ENCODE data around the gene C6orf120. TPM values are rescaled to one million over a fixed set of nuclear protein-coding genes. Genes with fewer than 3 reads are reported as not detected.

Gene C6orf120
- total RNA-seq, 1 experiment from 2014 or later: 31.5 TPM

DNA sequence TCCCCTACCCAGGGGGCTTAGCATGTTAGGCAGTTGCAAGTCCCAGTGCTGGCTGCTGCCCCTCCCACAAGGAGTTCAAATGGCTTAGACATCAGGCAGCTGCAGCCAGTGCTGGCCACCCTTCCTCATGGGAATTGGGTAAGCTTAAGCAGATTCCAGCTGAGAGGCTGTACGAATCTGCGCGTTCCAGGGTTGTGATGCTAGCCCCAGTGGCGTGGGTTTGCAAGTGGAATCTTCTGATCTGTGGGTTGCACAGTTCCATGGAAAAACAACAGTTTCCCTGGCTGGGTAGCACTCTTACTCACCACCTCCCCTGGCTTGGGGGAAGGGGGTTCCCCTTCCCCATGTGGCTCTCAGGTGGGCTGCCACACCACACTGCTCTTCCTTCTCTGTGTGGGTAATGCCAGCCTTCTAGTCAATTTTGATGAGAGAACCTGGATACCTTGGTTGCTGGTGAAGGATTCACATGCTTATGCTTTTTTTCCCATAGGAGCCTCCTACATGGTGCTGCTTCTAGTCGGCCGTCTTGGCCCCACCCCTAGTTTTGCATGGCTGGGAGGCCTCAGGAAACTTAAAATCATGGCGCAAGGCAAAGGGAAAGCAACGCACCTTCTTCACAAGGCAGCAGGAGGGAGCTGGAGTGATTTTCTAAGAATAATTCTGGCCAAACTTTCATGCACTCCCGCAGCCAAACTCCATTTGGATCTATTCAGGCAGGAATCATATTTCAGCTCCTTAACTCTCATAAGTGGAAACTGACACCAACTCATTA is 36.5 kb downstream of the C6orf120 start:
- Histone ChIP-seq H3K36me3 (ENCODE audit: control insufficient read depth, insufficient read depth, low read length) (no peaks in the 10 kb centered on the region), H3K27me3 (ENCODE audit: control insufficient read depth, insufficient read depth, low read length) (no peaks in the 10 kb centered on the region), H3K4me3 (ENCODE audit: low read depth in 2 of 2, low read length in 2 of 2) (no peak overlapping the region), H3K9me3 (ENCODE audit: control insufficient read depth, insufficient read depth, low read depth, low read length) (no peaks in the 10 kb centered on the region), H3K27ac (ENCODE audit: low read length) (no peak overlapping the region), H3K4me1 (ENCODE audit: control insufficient read depth, insufficient read depth, low read length) (no peaks in the 10 kb centered on the region)
- DNase-seq (ENCODE audit: low read depth, low spot score): no peak
- ATAC-seq: no peak
- no peak for TF ChIP-seq SIN3A (IDR thresholded peaks at IDR 0.05; ENCODE audit: borderline replicate concordance, insufficient read depth, low read depth, low read length)
- no peak for TF ChIP-seq TCF7L2 (IDR thresholded peaks at IDR 0.05; ENCODE audit: low read depth, low read length)
- TF ChIP-seq, protein P1, sequence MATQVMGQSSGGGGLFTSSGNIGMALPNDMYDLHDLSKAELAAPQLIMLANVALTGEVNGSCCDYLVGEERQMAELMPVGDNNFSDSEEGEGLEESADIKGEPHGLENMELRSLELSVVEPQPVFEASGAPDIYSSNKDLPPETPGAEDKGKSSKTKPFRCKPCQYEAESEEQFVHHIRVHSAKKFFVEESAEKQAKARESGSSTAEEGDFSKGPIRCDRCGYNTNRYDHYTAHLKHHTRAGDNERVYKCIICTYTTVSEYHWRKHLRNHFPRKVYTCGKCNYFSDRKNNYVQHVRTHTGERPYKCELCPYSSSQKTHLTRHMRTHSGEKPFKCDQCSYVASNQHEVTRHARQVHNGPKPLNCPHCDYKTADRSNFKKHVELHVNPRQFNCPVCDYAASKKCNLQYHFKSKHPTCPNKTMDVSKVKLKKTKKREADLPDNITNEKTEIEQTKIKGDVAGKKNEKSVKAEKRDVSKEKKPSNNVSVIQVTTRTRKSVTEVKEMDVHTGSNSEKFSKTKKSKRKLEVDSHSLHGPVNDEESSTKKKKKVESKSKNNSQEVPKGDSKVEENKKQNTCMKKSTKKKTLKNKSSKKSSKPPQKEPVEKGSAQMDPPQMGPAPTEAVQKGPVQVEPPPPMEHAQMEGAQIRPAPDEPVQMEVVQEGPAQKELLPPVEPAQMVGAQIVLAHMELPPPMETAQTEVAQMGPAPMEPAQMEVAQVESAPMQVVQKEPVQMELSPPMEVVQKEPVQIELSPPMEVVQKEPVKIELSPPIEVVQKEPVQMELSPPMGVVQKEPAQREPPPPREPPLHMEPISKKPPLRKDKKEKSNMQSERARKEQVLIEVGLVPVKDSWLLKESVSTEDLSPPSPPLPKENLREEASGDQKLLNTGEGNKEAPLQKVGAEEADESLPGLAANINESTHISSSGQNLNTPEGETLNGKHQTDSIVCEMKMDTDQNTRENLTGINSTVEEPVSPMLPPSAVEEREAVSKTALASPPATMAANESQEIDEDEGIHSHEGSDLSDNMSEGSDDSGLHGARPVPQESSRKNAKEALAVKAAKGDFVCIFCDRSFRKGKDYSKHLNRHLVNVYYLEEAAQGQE (IDR thresholded peaks at IDR 0.05; ENCODE audit: insufficient read depth in 1 of 2, low read depth in 2 of 2, low read length in 1 of 2): no peak
- no peak for TF ChIP-seq POLR2AphosphoS5 (IDR thresholded peaks at IDR 0.05; ENCODE audit: low read depth, low read length)
- TF ChIP-seq, protein P2, sequence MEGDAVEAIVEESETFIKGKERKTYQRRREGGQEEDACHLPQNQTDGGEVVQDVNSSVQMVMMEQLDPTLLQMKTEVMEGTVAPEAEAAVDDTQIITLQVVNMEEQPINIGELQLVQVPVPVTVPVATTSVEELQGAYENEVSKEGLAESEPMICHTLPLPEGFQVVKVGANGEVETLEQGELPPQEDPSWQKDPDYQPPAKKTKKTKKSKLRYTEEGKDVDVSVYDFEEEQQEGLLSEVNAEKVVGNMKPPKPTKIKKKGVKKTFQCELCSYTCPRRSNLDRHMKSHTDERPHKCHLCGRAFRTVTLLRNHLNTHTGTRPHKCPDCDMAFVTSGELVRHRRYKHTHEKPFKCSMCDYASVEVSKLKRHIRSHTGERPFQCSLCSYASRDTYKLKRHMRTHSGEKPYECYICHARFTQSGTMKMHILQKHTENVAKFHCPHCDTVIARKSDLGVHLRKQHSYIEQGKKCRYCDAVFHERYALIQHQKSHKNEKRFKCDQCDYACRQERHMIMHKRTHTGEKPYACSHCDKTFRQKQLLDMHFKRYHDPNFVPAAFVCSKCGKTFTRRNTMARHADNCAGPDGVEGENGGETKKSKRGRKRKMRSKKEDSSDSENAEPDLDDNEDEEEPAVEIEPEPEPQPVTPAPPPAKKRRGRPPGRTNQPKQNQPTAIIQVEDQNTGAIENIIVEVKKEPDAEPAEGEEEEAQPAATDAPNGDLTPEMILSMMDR (IDR thresholded peaks at IDR 0.05): no peak
- ChIA-PET CTCF (no interaction called here), POLR2A (no interaction called here)
- in situ Hi-C loops (cut with HindIII; ENCODE audit: low pct_unique_long_range_greater_than_20kb, low sequenced_read_pairs) (no loop called here), intact Hi-C loops (cut with micrococcal nuclease; ENCODE audit: unreplicated experiment) (no loop called here)
- BruUV-seq (replicated peaks): no TSS peak

DNA sequence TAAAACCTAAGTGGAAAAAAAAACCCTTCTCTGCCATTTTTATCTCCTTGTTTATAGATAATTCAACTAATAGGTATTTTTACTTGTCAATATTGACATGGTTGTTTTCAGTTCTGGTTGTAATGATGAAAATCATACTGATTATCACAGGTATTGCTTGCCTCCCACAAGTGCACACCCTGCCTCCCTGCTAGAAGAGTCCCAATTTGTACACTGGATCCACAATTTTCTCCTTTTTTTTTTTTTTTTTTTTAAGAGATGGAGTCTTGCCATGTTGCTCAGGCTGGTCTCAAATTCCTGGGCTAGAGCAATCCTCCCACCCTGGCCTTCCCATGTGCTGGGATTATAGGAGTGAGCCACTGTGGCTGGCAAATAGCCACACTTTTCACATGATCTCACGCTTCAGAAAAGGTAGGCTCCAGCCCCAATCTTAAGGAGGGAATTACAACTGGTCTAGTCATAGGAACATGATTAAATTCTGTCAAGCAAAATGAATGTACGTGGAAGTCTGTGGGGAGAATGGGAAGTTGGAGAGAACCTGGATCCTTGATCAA is 37.1 kb downstream of the C6orf120 start:
- no peak for TF ChIP-seq TCF7L2 (IDR thresholded peaks at IDR 0.05; ENCODE audit: low read depth, low read length)
- TF ChIP-seq, protein P2 (IDR thresholded peaks at IDR 0.05): no peak
- no peak for TF ChIP-seq POLR2AphosphoS5 (IDR thresholded peaks at IDR 0.05; ENCODE audit: low read depth, low read length)
- TF ChIP-seq SIN3A (IDR thresholded peaks at IDR 0.05; ENCODE audit: borderline replicate concordance, insufficient read depth, low read depth, low read length): no peak
- TF ChIP-seq, protein P1 (IDR thresholded peaks at IDR 0.05; ENCODE audit: insufficient read depth in 1 of 2, low read depth in 2 of 2, low read length in 1 of 2): no peak
- in situ Hi-C loops (cut with HindIII; ENCODE audit: low pct_unique_long_range_greater_than_20kb, low sequenced_read_pairs): no loop called here
- no TSS peak for BruUV-seq (replicated peaks)
- ATAC-seq (no peak), DNase-seq (ENCODE audit: low read depth, low spot score) (no peak)
- H3K27ac ChIP-seq (ENCODE audit: low read length): no peak overlapping the region
- H3K36me3 ChIP-seq (ENCODE audit: control insufficient read depth, insufficient read depth, low read length): no peaks in the 10 kb centered on the region
- ChIA-PET POLR2A (no interaction called here), CTCF (no interaction called here)
- H3K4me3 ChIP-seq (ENCODE audit: low read depth in 2 of 2, low read length in 2 of 2): no peak overlapping the region
- intact Hi-C loops (cut with micrococcal nuclease; ENCODE audit: unreplicated experiment): no loop called here
- H3K9me3 ChIP-seq (ENCODE audit: control insufficient read depth, insufficient read depth, low read depth, low read length): no peaks in the 10 kb centered on the region
- no peaks in the 10 kb centered on the region for H3K4me1 ChIP-seq (ENCODE audit: control insufficient read depth, insufficient read depth, low read length)
- no peaks in the 10 kb centered on the region for H3K27me3 ChIP-seq (ENCODE audit: control insufficient read depth, insufficient read depth, low read length)

Measured in Panc1 (cell line).